Measurements from ENCODE around the gene SLC1A1.

Gene SLC1A1

DNA sequence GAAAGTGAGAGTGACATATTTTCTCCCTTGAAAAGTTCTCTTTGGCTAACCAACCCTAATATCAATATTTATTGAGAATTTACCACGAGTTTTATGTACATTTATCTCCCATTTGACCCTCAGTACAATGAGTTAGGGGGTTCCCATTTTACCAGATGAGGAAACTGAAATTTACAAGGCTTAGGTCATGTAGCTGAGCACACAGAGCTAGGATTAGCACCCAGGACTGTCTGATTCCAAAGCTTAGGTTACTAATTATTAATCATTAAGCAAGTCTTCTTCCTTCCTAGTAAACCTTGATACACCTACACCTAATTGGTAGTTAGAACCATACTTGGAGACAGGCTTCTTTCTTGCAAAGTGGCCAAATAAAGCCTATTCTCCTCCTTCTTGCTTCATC, 12.2 kb downstream of the SLC1A1 start:
- H3K4me3 ChIP-seq (ENCODE audit: low read depth, low read length), result no peak overlapping the region
- DNase-seq (ENCODE audit: low read depth), result no peak
- TF ChIP-seq, protein P1, sequence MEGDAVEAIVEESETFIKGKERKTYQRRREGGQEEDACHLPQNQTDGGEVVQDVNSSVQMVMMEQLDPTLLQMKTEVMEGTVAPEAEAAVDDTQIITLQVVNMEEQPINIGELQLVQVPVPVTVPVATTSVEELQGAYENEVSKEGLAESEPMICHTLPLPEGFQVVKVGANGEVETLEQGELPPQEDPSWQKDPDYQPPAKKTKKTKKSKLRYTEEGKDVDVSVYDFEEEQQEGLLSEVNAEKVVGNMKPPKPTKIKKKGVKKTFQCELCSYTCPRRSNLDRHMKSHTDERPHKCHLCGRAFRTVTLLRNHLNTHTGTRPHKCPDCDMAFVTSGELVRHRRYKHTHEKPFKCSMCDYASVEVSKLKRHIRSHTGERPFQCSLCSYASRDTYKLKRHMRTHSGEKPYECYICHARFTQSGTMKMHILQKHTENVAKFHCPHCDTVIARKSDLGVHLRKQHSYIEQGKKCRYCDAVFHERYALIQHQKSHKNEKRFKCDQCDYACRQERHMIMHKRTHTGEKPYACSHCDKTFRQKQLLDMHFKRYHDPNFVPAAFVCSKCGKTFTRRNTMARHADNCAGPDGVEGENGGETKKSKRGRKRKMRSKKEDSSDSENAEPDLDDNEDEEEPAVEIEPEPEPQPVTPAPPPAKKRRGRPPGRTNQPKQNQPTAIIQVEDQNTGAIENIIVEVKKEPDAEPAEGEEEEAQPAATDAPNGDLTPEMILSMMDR (conservative IDR thresholded peaks at IDR 0.05; ENCODE audit: low read depth, low read length), result no peak

DNA sequence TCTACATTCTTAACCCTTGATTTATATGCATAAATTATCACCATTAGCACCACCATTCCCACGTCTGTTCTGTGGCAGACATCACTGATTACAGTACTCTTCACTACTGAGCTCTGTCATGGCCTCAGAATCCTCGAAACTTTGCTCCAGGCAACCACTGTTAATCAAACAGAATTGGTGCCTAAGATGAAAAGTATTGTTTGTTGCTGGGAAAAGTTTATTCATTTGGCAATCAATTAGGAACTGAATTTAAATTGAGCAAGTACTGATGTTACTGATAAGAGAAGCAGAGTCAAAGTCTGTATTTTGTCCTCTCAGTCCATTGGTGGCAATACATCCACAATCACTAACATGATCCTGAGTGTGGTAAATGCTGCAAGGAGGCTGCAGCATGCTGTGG, 12.8 kb downstream of the SLC1A1 start:
- TF ChIP-seq, protein P1 (conservative IDR thresholded peaks at IDR 0.05; ENCODE audit: low read depth, low read length), result no peak
- no peak for DNase-seq (ENCODE audit: low read depth)
- no peak overlapping the region for H3K4me3 ChIP-seq (ENCODE audit: low read depth, low read length)

DNA sequence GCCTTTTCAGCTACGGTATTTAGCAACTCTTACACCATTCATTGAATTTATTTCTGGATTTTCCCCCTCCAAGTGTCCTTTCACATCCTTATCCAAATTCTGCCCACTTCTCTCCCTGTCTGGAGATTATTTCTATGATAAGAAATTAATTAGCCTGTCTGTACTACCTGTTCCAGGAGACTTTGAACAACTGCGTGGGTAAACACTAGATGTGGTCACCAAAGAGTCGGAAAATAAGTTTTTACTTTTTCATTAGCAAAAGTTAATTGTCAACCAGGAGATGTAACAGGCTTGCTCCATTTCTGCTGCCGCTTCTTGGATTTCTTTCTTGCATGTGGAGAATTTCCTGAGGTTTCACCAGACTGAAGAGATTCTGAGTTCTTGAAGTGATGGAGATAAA, 14.0 kb downstream of the SLC1A1 start:
- TF ChIP-seq, protein P1 (conservative IDR thresholded peaks at IDR 0.05; ENCODE audit: low read depth, low read length), result no peak

DNA sequence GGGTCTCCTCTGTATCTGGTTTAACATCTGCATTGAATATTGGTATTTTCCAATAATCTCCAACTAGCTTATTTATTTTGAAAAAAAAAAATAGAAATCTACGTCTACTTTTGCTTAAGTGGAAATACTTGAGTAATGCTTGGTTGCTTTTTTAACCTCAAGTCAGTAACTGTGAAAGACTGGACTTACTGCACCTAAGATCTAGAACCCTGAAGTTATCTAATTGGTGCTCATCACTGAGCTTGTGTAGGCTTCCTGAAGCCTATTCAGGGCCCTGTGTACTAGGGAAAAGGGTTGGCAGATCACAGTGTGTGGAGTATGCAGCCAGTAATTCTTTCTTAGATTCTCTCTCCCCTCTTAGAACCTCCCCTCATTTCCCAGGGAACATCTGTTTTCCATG, 16.2 kb downstream of the SLC1A1 start:
- no peak for DNase-seq (ENCODE audit: low read depth)
- TF ChIP-seq, protein P1 (conservative IDR thresholded peaks at IDR 0.05; ENCODE audit: low read depth, low read length), result no peak
- H3K4me3 ChIP-seq (ENCODE audit: low read depth, low read length), result no peak overlapping the region

More for the DNA sequence above, 14.0 kb downstream of the SLC1A1 start:
- DNase-seq (ENCODE audit: low read depth), result no peak
- no peak overlapping the region for H3K4me3 ChIP-seq (ENCODE audit: low read depth, low read length)

DNA sequence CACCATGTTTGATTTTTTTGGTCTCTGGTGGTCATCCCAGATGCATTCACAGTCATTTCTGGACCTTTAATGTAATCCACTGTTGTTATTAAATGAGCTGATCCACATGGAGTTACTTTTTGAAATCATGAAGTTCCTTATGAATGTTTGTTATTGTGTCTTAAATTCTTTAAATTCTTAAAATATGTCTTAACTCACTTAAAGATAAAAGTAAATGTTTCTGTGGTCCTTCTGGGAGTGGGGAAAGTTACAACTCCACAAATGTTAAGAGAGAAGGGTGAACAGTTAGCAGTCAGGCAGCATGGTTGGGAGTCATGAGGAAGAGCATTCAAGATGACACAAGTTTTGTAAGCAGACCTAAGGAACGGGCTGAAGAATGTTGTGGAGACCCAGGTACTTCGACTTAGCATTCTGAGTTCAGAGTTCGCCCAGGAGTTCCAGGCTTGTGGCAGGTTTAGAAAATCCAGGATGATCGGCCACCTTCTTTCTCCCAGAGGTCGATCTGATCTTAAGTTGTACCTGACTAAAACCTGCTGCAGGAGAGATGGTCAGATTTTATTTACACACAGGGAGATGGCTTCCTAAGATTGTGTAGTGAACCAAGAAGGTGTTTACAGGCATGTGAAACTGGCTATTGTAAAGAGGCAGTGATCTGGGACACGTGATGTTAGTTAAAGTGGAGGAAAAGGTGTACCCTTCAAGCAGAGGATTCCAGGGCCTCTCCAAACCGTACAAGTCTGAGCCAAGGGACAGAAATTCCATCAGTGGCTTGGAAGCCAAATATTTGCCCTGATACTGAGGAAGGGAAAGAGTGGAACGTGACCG, 17.2 kb downstream of the SLC1A1 start:
- TF ChIP-seq, protein P1 (conservative IDR thresholded peaks at IDR 0.05; ENCODE audit: low read depth, low read length), result no peak
- no peak overlapping the region for H3K4me3 ChIP-seq (ENCODE audit: low read depth, low read length)
- DNase-seq (ENCODE audit: low read depth), result peak; percentile 58

DNA sequence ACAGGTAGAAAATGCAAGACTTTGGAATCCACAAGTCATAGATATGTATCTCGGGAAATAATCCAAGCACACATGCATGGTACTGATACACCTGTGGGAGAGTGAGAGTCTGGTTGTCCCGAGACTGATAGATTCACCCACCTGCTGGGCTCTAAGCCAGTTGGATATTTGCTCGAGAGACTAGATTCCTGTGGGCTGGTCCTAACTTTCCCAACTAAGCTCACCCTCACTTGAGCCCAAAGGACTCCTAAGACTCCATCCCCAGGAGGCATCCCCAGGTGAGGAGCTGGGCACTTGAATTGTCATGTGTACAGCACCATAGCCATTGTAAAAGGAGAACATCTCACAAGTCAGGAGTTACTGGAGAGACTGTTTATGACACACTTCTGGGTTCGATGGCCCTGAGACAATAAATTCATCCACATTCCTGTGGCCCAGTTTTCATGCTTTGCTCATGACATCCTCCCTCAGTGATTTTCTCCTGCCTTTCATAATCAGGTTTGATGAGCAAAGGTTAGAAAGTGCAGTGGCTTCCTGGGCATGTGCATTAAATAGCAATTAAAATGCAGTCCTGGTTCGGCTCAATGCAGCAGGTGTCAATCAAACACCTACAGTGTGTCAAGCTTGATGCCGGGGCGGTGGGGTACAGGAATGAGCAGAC, 18.1 kb downstream of the SLC1A1 start:
- TF ChIP-seq, protein P1 (conservative IDR thresholded peaks at IDR 0.05; ENCODE audit: low read depth, low read length), result no peak
- H3K4me3 ChIP-seq (ENCODE audit: low read depth, low read length), result no peak overlapping the region
- DNase-seq (ENCODE audit: low read depth), result peak; percentile 76

Data from choroid plexus epithelial cell (primary cell).